Lung microvascular endothelial cell (primary cell): ENCODE results near the gene PPY. TPM values are rescaled to one million over a fixed set of nuclear protein-coding genes. Genes with fewer than 3 reads are reported as not detected.
"Not testable (repeated sequence)": the region's sequence is repeated elsewhere in the genome, so short reads cannot be mapped to it uniquely, and the experiment has no call there.

ENCODE experiments used
- DNase-seq, 2 donors: peaks; one replicate each; pipeline versions ENCODE4 v3.0.0 to v3.0.0-alpha.2; 2010; ENCODE audit warnings: low read depth in 2 of 2
- total RNA-seq: library from RNA; depleted of rRNA; stranded (reverse); fragments of >200 nt; gene quantifications from 2 replicates; pipeline ENCODE4 v1.2.1, GENCODE V29; 2014

Gene PPY
- total RNA-seq, result not detected in 2 replicates

GRCh38 chr17:43942051-43942685 lies at the start of gene PPY:
TSS of gene PPY (minus strand) at chr17:43942476. CDS start at chr17:43941654, 822 bp downstream.
- DNase-seq, result no peak

- DNase-seq, result no peak
Observed at GRCh38 chr17:43988301-43988700, 46.0 kb upstream of the PPY start.

GRCh38 chr17:43987131-43988021 lies 45.1 kb upstream of the PPY start:
- no peak for DNase-seq

GRCh38 chr17:43986225-43986981 lies 44.1 kb upstream of the PPY start:
- DNase-seq, result no peak

- DNase-seq, result no peak
Observed at GRCh38 chr17:43984521-43984920, 42.2 kb upstream of the PPY start.

GRCh38 chr17:43983515-43984411 lies 41.5 kb upstream of the PPY start:
- DNase-seq, result peak; percentile 22 to 33

- DNase-seq, result no peak
Observed at GRCh38 chr17:43983196-43983514, 40.9 kb upstream of the PPY start.

- no peak for DNase-seq
Observed at GRCh38 chr17:43982171-43982570, 39.9 kb upstream of the PPY start.

GRCh38 chr17:43979671-43980070 lies 37.4 kb upstream of the PPY start:
- no peak for DNase-seq

GRCh38 chr17:43979011-43979410 lies 36.7 kb upstream of the PPY start:
- DNase-seq, result no peak

GRCh38 chr17:43978078-43978477 lies 35.8 kb upstream of the PPY start:
- no peak for DNase-seq

- no peak for DNase-seq
Observed at GRCh38 chr17:43976963-43977837, 34.9 kb upstream of the PPY start.

GRCh38 chr17:43975898-43976297 lies 33.6 kb upstream of the PPY start:
- DNase-seq, result no peak

- DNase-seq, result no peak
Observed at GRCh38 chr17:43974382-43975266, 32.3 kb upstream of the PPY start.

GRCh38 chr17:43972444-43973212 lies 30.4 kb upstream of the PPY start:
- not testable (repeated sequence) for DNase-seq

GRCh38 chr17:43971436-43971835 lies 29.2 kb upstream of the PPY start:
- DNase-seq, result not testable (repeated sequence)

GRCh38 chr17:43970366-43970765 lies 28.1 kb upstream of the PPY start:
- no peak for DNase-seq

GRCh38 chr17:43967251-43967875 lies 25.1 kb upstream of the PPY start:
- DNase-seq, result no peak
